Pancreas (tissue), 10 donors: ENCODE measurements around the gene MAP7D1. TPM values are rescaled to one million over a fixed set of nuclear protein-coding genes. Genes with fewer than 3 reads are reported as not detected.

ENCODE experiments used
- ATAC-seq, 4 donors: fragments of 200-7000 bp; cut with Tn5 transposase; one replicate each; pipeline versions ENCODE4 v1.8.0 to v1.9.1; 2020; ENCODE audit warnings: mild to moderate bottlenecking in 4 of 4, moderate library complexity in 4 of 4
- DNase-seq, 6 donors: peaks; one replicate each; pipeline ENCODE4 v3.0.0-alpha.2; 2020
- FAIRE-seq: peaks from 2 replicates; lab custom pipeline; 2012; peaks lifted over from hg19 to GRCh38; lab: Jason Lieb, UNC
- H3K27ac ChIP-seq, 4 donors: fragments of 200-600 bp; sonication (generic); 1 replicate in 3 of 4; 2 replicates in 1 of 4; pipeline versions ENCODE4 v1.5.0 to v1.8.0; 2020
- H3K27me3 ChIP-seq, 4 donors: fragments of 200-600 bp; one replicate each; pipeline ENCODE4 v1.8.0; 2021
- H3K36me3 ChIP-seq, 3 donors: fragments of 200-600 bp; sonication (generic) in 1 of 3; one replicate each; pipeline versions ENCODE4 v1.5.0 to v1.8.0; 2020 to 2021
- H3K4me1 ChIP-seq, 3 donors: fragments of 200-600 bp; one replicate each; pipeline ENCODE4 v1.8.0; 2021
- H3K4me3 ChIP-seq, 4 donors: fragments of 200-600 bp; sonication (generic) in 2 of 4; one replicate each; pipeline versions ENCODE4 v1.5.0 to v1.8.0; 2020 to 2021
- H3K9me3 ChIP-seq, 4 donors: fragments of 200-600 bp; one replicate each; pipeline ENCODE4 v1.8.0; 2021
- CTCF ChIP-seq, 4 donors: fragments of 200-600 bp; sonication (generic) in 3 of 4; IDR thresholded peaks; one replicate each; pipeline versions ENCODE4 v1.5.0 to v1.8.0; 2021; ENCODE audit warnings: antibody characterized with exemption in 4 of 4
- WGBS, 2 donors: extraction: QIAGEN DNeasy Blood & Tissue Kit; methylation state at CpG; one replicate each; pipeline ENCODE4 v1.1.7; 2013; 5-methylcytosine and 5-hydroxymethylcytosine counted together
- intact Hi-C, 3 donors: fragments of 100-400 bp; cut with DNase I; formaldehyde crosslinking; loops; one replicate each; pipeline versions ENCODE4 v1.11.1 to v1.14.2; 2022
- polyA plus RNA-seq, 2 donors: library from polyadenylated mRNA; stranded (reverse); fragments of 200-250 nt; gene quantifications; one replicate each; pipeline ENCODE4 v1.2.3, GENCODE V29; 2013
- total RNA-seq, 6 donors: library from RNA; stranded (reverse); fragmentation: NEBNext Ultra II Directional in 4 of 6; extraction: Animal tissue kit (Norgen Biotek cat#: 25700) in 4 of 6; gene quantifications; one replicate each; pipeline versions ENCODE4 v1.2.1 to v1.2.4, GENCODE V29; 2021 to 2023
- donor health status: healthy with polysubstance abuse.
- donor health status: DM: no; HTN: no; CAD: no; lungs with moderate emphysema.
- donor health status: DM: no; HTN: no; CAD: no.
- donor health status: control.
- donor health status: control.
- donor health status: Bipolar disorder and iron deficiency.
- donor health status: DM: yes; HTN: yes; CAD: no.
- donor health status: DM: no; HTN: no; CAD: no.
- donor health status: DM: no; HTN: no; CAD: no.
- donor health status: DM: yes; HTN: yes; CAD: no.

MAP7D1 gene
- total and polyA plus RNA-seq, 8 donors, result 12.5 to 39.3 (median 22.3) TPM

GRCh38 chr1:36160388-36160948 lies 4.5 kb downstream of the MAP7D1 start:
- intact Hi-C loops, result no loop called here
- 68 to 85% methylated on average over 4 of the region's 4 CpGs for WGBS, 2 donors
- no peaks in the 10 kb centered on the region for H3K9me3 ChIP-seq
- FAIRE-seq (no peak), DNase-seq (peak in 1 of 6 donors; percentile 51), ATAC-seq (no peak)
- TF ChIP-seq CTCF (IDR thresholded peaks at IDR 0.05), result no peak
- no peaks in the 10 kb centered on the region for H3K27me3 ChIP-seq
- no peaks in the 10 kb centered on the region for H3K36me3 ChIP-seq
- H3K4me1 ChIP-seq, result peaks cover 7 to 39% (median 10%) of the 10 kb centered on the region in 3 donors
- peak overlapping the region in 1 of 4 donors; percentile 19 for H3K4me3 ChIP-seq
- peak overlapping the region; percentile 51 to 80 (median 70) for H3K27ac ChIP-seq

DNA sequence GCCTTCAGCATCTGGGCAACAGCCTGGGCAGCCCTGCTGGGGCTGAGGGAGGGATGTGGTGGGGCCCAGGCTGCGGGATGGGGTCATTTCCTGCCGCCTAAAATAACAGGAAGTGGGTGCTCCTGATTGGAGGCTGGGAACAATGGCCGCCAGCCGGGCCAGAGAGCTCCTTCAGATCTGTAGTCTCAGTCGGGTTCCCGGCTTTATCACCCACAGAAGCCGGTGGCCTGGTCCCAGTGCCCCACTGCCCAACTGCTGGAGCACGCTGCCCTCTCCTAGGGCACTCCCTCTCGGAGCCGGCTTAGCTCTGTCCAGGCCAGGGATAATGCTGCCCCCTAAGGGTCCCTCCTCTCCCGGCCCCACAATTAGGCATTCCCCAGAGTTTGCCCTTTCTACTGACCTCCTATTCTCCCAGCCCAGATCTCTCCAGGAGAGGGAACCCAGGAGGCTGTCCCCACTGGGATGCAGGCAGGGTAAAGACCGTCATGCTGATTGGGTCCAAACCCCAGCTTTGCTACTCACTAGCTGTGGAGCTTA lies 5.1 kb downstream of the MAP7D1 start:
- 53 to 63% methylated on average over 11 to 12 of the region's 12 CpGs for WGBS, 2 donors
- H3K27ac ChIP-seq, result peak overlapping the region; percentile 51 to 80 (median 70)
- no peaks in the 10 kb centered on the region for H3K9me3 ChIP-seq
- peak overlapping the region in 1 of 4 donors; percentile 19 for H3K4me3 ChIP-seq
- intact Hi-C loops, result no loop called here
- H3K4me1 ChIP-seq, result peaks cover 7 to 39% (median 10%) of the 10 kb centered on the region in 3 donors
- no peaks in the 10 kb centered on the region for H3K27me3 ChIP-seq
- FAIRE-seq, result no peak
- peak in 2 of 6 donors; percentile 64 to 69 for DNase-seq
- H3K36me3 ChIP-seq, result no peaks in the 10 kb centered on the region
- peak in 3 of 4 donors; percentile 8 to 28 (median 8) for ATAC-seq
- no peak for TF ChIP-seq CTCF (IDR thresholded peaks at IDR 0.05)

DNA sequence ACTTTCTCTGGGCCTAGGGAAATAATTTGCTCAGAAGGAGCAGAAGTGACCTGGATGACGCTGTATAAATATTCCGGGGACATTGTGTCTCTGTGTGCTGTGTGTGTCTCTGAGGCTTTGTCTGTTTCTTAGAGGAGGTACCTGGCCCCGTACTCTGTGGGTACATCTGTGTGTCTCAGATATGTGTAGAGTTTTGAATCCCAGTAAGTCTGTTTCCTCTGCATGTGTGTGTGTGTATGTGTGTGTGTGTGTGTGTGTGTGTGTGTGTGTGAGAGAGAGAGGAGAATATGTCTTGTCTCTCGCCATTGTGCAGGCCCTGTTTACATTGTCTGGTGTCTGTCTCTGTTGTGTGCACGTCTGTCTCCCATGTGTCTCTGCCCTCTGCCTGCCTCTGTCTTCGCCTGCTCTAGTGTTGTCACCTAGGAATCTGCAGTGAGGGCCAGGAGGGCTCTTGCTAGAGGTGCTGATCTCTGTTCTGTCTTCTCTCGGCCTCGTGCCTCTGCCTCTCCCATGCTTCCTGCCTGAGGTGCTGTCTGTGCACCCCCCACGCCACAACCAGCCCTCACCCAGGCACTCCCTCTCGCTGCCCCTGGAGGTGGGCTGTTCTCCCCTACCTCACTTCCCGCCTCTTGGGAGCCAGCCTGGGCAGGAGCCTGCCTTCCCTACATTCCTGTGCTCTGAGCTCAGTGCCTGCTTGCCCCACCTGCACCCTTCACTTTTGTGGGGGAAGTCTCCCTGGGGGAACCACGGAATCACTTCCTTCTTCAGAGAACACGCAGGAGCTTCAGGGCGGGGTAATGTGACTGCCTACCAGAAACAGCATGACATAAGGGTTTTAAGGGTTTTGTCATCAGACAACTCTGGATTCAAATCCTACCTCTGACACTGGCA lies 5.9 kb downstream of the MAP7D1 start:
- 50 to 62% methylated on average over 13 to 14 of the region's 14 CpGs for WGBS, 2 donors
- DNase-seq, result peak in 2 of 6 donors; percentile 35 to 52
- ATAC-seq, result peak; percentile 41 to 70 (median 58)
- no peak for TF ChIP-seq CTCF (IDR thresholded peaks at IDR 0.05)
- H3K27me3 ChIP-seq, result no peaks in the 10 kb centered on the region
- H3K9me3 ChIP-seq, result no peaks in the 10 kb centered on the region
- intact Hi-C loops, result no loop called here
- no peak for FAIRE-seq
- H3K36me3 ChIP-seq, result no peaks in the 10 kb centered on the region
- peak overlapping the region in 1 of 4 donors; percentile 19 for H3K4me3 ChIP-seq
- peak overlapping the region; percentile 51 to 80 (median 70) for H3K27ac ChIP-seq
- H3K4me1 ChIP-seq, result peaks cover 7 to 39% (median 10%) of the 10 kb centered on the region in 3 donors

DNA sequence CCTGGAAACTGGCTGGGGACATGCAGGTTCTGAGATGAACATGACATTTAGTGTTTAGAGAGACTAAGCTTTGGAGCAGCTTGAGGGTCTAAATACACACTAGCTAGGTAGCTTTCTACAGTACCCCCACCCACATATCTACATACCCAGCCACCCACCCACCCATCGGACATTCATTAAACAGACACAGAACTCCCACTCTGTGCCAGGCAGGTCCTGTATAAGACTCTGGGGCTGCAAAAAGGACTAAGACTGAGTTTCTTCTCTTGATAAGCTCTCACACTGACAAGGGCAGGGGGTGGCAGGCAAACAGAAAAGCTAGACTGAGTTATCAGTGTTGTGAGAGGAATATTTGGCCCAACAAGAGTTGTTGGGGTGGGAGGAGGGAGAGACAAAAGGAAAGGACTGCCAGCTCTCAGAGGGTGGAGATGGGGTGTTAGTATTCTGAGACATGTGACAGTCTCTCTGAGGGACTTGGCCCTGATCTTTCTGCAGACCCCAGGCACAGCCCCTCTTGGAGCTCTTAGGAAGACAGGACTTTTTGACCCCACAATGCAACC lies 6.8 kb downstream of the MAP7D1 start:
- DNase-seq, result no peak
- H3K4me3 ChIP-seq, result no peak overlapping the region
- peak overlapping the region in 3 of 4 donors; percentile 46 to 80 (median 74) for H3K27ac ChIP-seq
- intact Hi-C loops, result no loop called here
- no peak for ATAC-seq
- WGBS, 2 donors, result 75 to 82% methylated on average over 1 of the region's 1 CpG
- H3K36me3 ChIP-seq, result no peaks in the 10 kb centered on the region
- no peak for FAIRE-seq
- no peaks in the 10 kb centered on the region for H3K27me3 ChIP-seq
- H3K9me3 ChIP-seq, result no peaks in the 10 kb centered on the region
- H3K4me1 ChIP-seq, result peaks cover 7 to 36% (median 10%) of the 10 kb centered on the region in 3 donors
- no peak for TF ChIP-seq CTCF (IDR thresholded peaks at IDR 0.05)
